H1 (cell line): ENCODE data around the gene PATE4. TPM values are rescaled to one million over a fixed set of nuclear protein-coding genes. Genes with fewer than 3 reads are reported as not detected.
A peak's percentile ranks its signal among the peaks of the same experiment; 100 is the strongest.

Source experiments
- ATF2 ChIP-seq: IDR thresholded peaks from 2 replicates; pipeline ENCODE4 v1.6.1; 2012; ENCODE audit warnings: low read length, inconsistent platforms
- ATF3 ChIP-seq: IDR thresholded peaks from 2 replicates; pipeline ENCODE4 v1.6.1; 2011; ENCODE audit warnings: low read depth, mild to moderate bottlenecking, low read length; ENCODE audit not compliant: insufficient read depth
- CBX8 ChIP-seq: fragments of 300-800, 300-1000 bp; sonication (generic); IDR thresholded peaks from 2 replicates; pipeline ENCODE4 v1.7.1; 2016; ENCODE audit warnings: low read depth, low read length, borderline replicate concordance
- CEBPB ChIP-seq: IDR thresholded peaks from 2 replicates; pipeline ENCODE4 v1.6.1; 2012; ENCODE audit warnings: low read depth, low read length
- CHD2 ChIP-seq: IDR thresholded peaks from 2 replicates; pipeline ENCODE4 v1.6.1; 2012; ENCODE audit warnings: low read length, improper control_type of control experiment
- GTF2F1 ChIP-seq: IDR thresholded peaks from 2 replicates; pipeline ENCODE4 v1.6.1; 2012; ENCODE audit warnings: low read depth, low read length, improper control_type of control experiment, borderline replicate concordance
- HDAC2 ChIP-seq, 2 experiments: fragments of 300-600 bp in 1 of 2; sonication (generic) in 1 of 2; IDR thresholded peaks; 2 replicates each; pipeline ENCODE4 v1.6.1; 2011 to 2012; ENCODE audit warnings: low read depth in 2 of 2, low read length in 2 of 2, mild to moderate bottlenecking in 2 of 2, moderate library complexity in 2 of 2, borderline replicate concordance in 1 of 2, inconsistent platforms in 1 of 2
- HDAC6 ChIP-seq: IDR thresholded peaks from one replicate; pipeline ENCODE4 v1.7.1; 2012; ENCODE audit warnings: low read depth, mild to moderate bottlenecking, inconsistent platforms, low read length, moderate library complexity
- KDM1A ChIP-seq: fragments of 200-600, 300-600 bp; sonication (generic); IDR thresholded peaks from 2 replicates; pipeline ENCODE4 v1.7.1; 2016; ENCODE audit warnings: mild to moderate bottlenecking, low read length, borderline replicate concordance
- MAX ChIP-seq: IDR thresholded peaks from 2 replicates; pipeline ENCODE4 v1.6.1; 2012; ENCODE audit warnings: inconsistent platforms
- PHF8 ChIP-seq: fragments of 200-600 bp; sonication (generic); conservative IDR thresholded peaks from 2 replicates; pipeline ENCODE4 v1.7.1; 2012; ENCODE audit warnings: low read depth, mild to moderate bottlenecking, inconsistent platforms, low read length, moderate library complexity
- RBBP5 ChIP-seq: IDR thresholded peaks from 2 replicates; pipeline ENCODE4 v1.7.1; 2012; ENCODE audit warnings: low read depth, mild to moderate bottlenecking, inconsistent platforms, low read length, moderate library complexity, borderline replicate concordance
- RFX5 ChIP-seq: IDR thresholded peaks from 2 replicates; pipeline ENCODE4 v1.6.1; 2011; ENCODE audit warnings: low read depth, low read length, improper control_type of control experiment, borderline replicate concordance
- RXRA ChIP-seq: IDR thresholded peaks from 2 replicates; pipeline ENCODE4 v1.6.1; 2011; ENCODE audit warnings: low read depth, mild to moderate bottlenecking, low read length, moderate library complexity; ENCODE audit not compliant: insufficient read depth
- SAP30 ChIP-seq: fragments of 300-600 bp; sonication (generic); IDR thresholded peaks from 2 replicates; pipeline ENCODE4 v1.7.1; 2012; ENCODE audit warnings: low read length, moderate library complexity, mild to moderate bottlenecking, inconsistent platforms; ENCODE audit not compliant: insufficient read depth, insufficient replicate concordance
- SIRT6 ChIP-seq: IDR thresholded peaks from one replicate; pipeline ENCODE4 v1.7.1; 2012; ENCODE audit warnings: low read length, inconsistent platforms
- SP1 ChIP-seq: IDR thresholded peaks from 2 replicates; pipeline ENCODE4 v1.6.1; 2011; ENCODE audit warnings: low read depth, low read length
- SP4 ChIP-seq: IDR thresholded peaks from 2 replicates; pipeline ENCODE4 v1.6.1; 2012; ENCODE audit warnings: low read length, inconsistent platforms
- TAF1 ChIP-seq: IDR thresholded peaks from 2 replicates; pipeline ENCODE4 v1.6.1; 2011; ENCODE audit warnings: mild to moderate bottlenecking, low read depth, low read length
- TAF7 ChIP-seq: optimal IDR thresholded peaks from 2 replicates; pipeline ENCODE3; 2011; ENCODE audit warnings: low read depth, mild to moderate bottlenecking, inconsistent platforms, low read length, moderate library complexity, borderline replicate concordance
- TBP ChIP-seq: IDR thresholded peaks from 2 replicates; pipeline ENCODE4 v1.6.1; 2011; ENCODE audit warnings: low read depth, low read length, improper control_type of control experiment
- polyA plus RNA-seq, 7 experiments: library from polyadenylated mRNA; depleted of rRNA in 3 of 7; stranded (reverse) in 5 of 7; unstranded in 2 of 7; fragments of >200 nt in 5 of 7; fragments of 200-250 nt in 2 of 7; gene quantifications; 1 replicate in 5 of 7; 2 replicates in 1 of 7; 4 replicates in 1 of 7; pipeline versions ENCODE4 v1.2.1 to v1.2.3, GENCODE V29; 2011 to 2013; ENCODE audit warnings: missing spikeins in 2 of 7, mixed read lengths in 2 of 7
- total RNA-seq: library from RNA; stranded (reverse); fragmentation: NEBNext Ultra II Directional; extraction: Animal tissue kit (Norgen Biotek cat#: 25700); gene quantifications from 2 replicates; pipeline ENCODE4 v1.2.1, GENCODE V29; 2021

Gene PATE4
- total and polyA plus RNA-seq, 2 of the 8 experiments (the other 6 are each of a cell fraction or from before 2014, with no cell fraction given) = not detected

GRCh38 chr11:125887373-125888324 is 54.5 kb downstream of the PATE4 start, which contains the start of gene HYLS1 (continued):
- peak; percentile 72 for TF ChIP-seq TAF1
- peak; percentile 93 for TF ChIP-seq RBBP5
- TF ChIP-seq HDAC6 = no peak
- TF ChIP-seq RFX5 = no peak
- peak; percentile 35; the same call in 1 of the 2 replicates for TF ChIP-seq TBP
- TF ChIP-seq ATF2 = no peak; the same call in 1 of the 2 replicates
- TF ChIP-seq GTF2F1 = no peak
- TF ChIP-seq MAX = peak; percentile 97
- no peak; the same call in 1 of the 2 replicates for TF ChIP-seq KDM1A
- no peak for TF ChIP-seq SIRT6
- TF ChIP-seq CBX8 = no peak
- no peak for TF ChIP-seq HDAC2 (IDR thresholded peaks at IDR 0.05; ENCODE audit: borderline replicate concordance in 1 of 2, low read depth in 2 of 2, low read length in 2 of 2)
- no peak for TF ChIP-seq ATF3
- TF ChIP-seq CHD2 = peak; percentile 36; the same call in 1 of the 2 replicates
- no peak for TF ChIP-seq CEBPB
- TF ChIP-seq SP1 = peak; percentile 87
- TF ChIP-seq SP4 = peak; percentile 31; the same call in 1 of the 2 replicates
- no peak for TF ChIP-seq RXRA
- peak; percentile 90 for TF ChIP-seq PHF8
- peak; percentile 31 for TF ChIP-seq TAF7
- TF ChIP-seq SAP30 = no peak
